ENCODE data around the gene PET100.

PET100 gene

GRCh38 chr19:7633698-7634097 lies 4.1 kb downstream of the PET100 start, which contains the start of gene PCP2:
Gene PCP2 (minus strand): TSS chr19:7633719. CDS start chr19:7633457, 262 bp downstream.
- DNase-seq: no peak
- in situ Hi-C loops (cut with HindIII; ENCODE audit: low pct_ligation_motif_present, low sequenced_read_pairs): no loop called here
- Histone ChIP-seq H3K27me3 (replicated peaks) (no peaks in the 10 kb centered on the region), H3K27ac (no peak within 1 kb of the TSS), H3K4me3 (ENCODE audit: low read depth, low read length) (no peak within 1 kb of the TSS), H3K36me3 (replicated peaks) (no peaks in the 10 kb centered on the region)
- TF ChIP-seq CTCF (IDR thresholded peaks at IDR 0.05; ENCODE audit: low read depth, low read length, missing control alignments): no peak

- H3K27me3 ChIP-seq (replicated peaks): no peaks in the 10 kb centered on the region
- DNase-seq: no peak
- H3K27ac ChIP-seq: no peak overlapping the region
- H3K4me3 ChIP-seq (ENCODE audit: low read depth, low read length): no peak overlapping the region
- H3K36me3 ChIP-seq (replicated peaks): no peaks in the 10 kb centered on the region
- in situ Hi-C loops (cut with HindIII; ENCODE audit: low pct_ligation_motif_present, low sequenced_read_pairs): no loop called here
- TF ChIP-seq CTCF (IDR thresholded peaks at IDR 0.05; ENCODE audit: low read depth, low read length, missing control alignments): no peak
Observed at GRCh38 chr19:7635670-7636069, 6.1 kb downstream of the PET100 start.

DNA sequence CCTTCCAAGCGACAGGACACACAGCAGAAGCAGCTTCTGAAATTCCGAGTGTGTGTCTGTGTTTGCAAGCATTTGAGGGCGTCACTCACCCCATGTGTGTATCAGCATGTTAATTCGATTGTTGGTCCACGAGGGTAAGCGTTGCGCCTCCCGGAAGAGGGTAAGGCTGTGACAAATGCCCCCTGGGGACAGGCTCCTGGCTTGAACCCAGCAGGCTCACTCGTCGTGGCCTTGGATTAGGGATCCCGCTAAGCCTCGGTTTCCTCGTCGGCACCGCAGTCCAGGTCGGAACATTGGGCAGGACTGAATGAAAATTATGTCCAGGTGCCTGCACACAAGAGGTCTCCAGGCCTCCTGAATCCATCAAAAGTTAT lies 6.7 kb downstream of the PET100 start:
- in situ Hi-C loops (cut with HindIII; ENCODE audit: low pct_ligation_motif_present, low sequenced_read_pairs): no loop called here
- Histone ChIP-seq H3K27ac (no peak overlapping the region), H3K4me3 (ENCODE audit: low read depth, low read length) (no peak overlapping the region), H3K27me3 (replicated peaks) (no peaks in the 10 kb centered on the region), H3K36me3 (replicated peaks) (no peaks in the 10 kb centered on the region)
- no peak for TF ChIP-seq CTCF (IDR thresholded peaks at IDR 0.05; ENCODE audit: low read depth, low read length, missing control alignments)
- DNase-seq: no peak

GRCh38 chr19:7636691-7637373 lies 7.2 kb downstream of the PET100 start, which contains the start of gene STXBP2:
Gene STXBP2 (plus strand): TSS chr19:7637110. CDS start chr19:7637150, 40 bp downstream.
- no peaks in the 10 kb centered on the region for H3K27me3 ChIP-seq (replicated peaks)
- peak within 1 kb of the TSS; percentile 42 for H3K4me3 ChIP-seq (ENCODE audit: low read depth, low read length)
- DNase-seq: no peak
- no peak within 1 kb of the TSS for H3K27ac ChIP-seq
- no peak for TF ChIP-seq CTCF (IDR thresholded peaks at IDR 0.05; ENCODE audit: low read depth, low read length, missing control alignments)
- in situ Hi-C loops (cut with HindIII; ENCODE audit: low pct_ligation_motif_present, low sequenced_read_pairs): no loop called here
- H3K36me3 ChIP-seq (replicated peaks): no peaks in the 10 kb centered on the region

- Histone ChIP-seq H3K27ac (no peak overlapping the region), H3K27me3 (replicated peaks) (no peaks in the 10 kb centered on the region), H3K4me3 (ENCODE audit: low read depth, low read length) (peak overlapping the region; percentile 42), H3K36me3 (replicated peaks) (no peaks in the 10 kb centered on the region)
- TF ChIP-seq CTCF (IDR thresholded peaks at IDR 0.05; ENCODE audit: low read depth, low read length, missing control alignments): no peak
- DNase-seq: no peak
- in situ Hi-C loops (cut with HindIII; ENCODE audit: low pct_ligation_motif_present, low sequenced_read_pairs): no loop called here
Observed at GRCh38 chr19:7637374-7638256, 8.0 kb downstream of the PET100 start.
